A549 (cell line): ENCODE data around the gene UBE2E2.

Source experiments
- BHLHE40 ChIP-seq: IDR thresholded peaks from 2 replicates; pipeline ENCODE4 v1.6.1; 2012; ENCODE audit warnings: low read depth, low read length, inconsistent platforms
- CEBPB ChIP-seq, 2 experiments: fragments of >200 bp in 1 of 2; sonication (Bioruptor Twin) in 1 of 2; formaldehyde crosslinking in 1 of 2; IDR thresholded peaks; 2 replicates each; pipeline ENCODE4 v1.6.1; 2012 to 2016
- CTCF ChIP-seq: fragments of >200 bp; sonication (Bioruptor Twin); formaldehyde crosslinking; IDR thresholded peaks from 3 replicates; pipeline ENCODE4 v1.5.1; 2016
- ESRRA ChIP-seq: fragments of 150-350 bp; IDR thresholded peaks from 2 replicates; pipeline ENCODE4 v1.6.1; 2014; ENCODE audit warnings: mild to moderate bottlenecking, low read length, borderline replicate concordance
- KDM1A ChIP-seq: fragments of 200-600 bp; sonication (generic); IDR thresholded peaks from 2 replicates; pipeline ENCODE4 v1.6.1; 2016; ENCODE audit warnings: low read depth, mild to moderate bottlenecking
- NR3C1 ChIP-seq: fragments of >200 bp; sonication (Bioruptor Twin); formaldehyde crosslinking; IDR thresholded peaks from 3 replicates; pipeline ENCODE4 v1.6.1; 2017
- POLR2A ChIP-seq: IDR thresholded peaks from 2 replicates; pipeline ENCODE4 v1.6.1; 2012; ENCODE audit warnings: mild to moderate bottlenecking, low read length
- REST ChIP-seq: fragments of 200-600 bp; sonication (generic); IDR thresholded peaks from 2 replicates; pipeline ENCODE4 v1.6.1; 2016; ENCODE audit warnings: antibody characterized with exemption, mild to moderate bottlenecking, moderate library complexity
- USF2 ChIP-seq: fragments of 450-650 bp; IDR thresholded peaks from 2 replicates; pipeline ENCODE4 v1.6.1; 2014; ENCODE audit warnings: antibody characterized with exemption
- ZC3H11A ChIP-seq: fragments of 450-650 bp; IDR thresholded peaks from 2 replicates; pipeline ENCODE4 v1.6.1; 2014; ENCODE audit warnings: antibody characterized with exemption, mild to moderate bottlenecking
- TF ChIP-seq, protein P1 (sequence below): IDR thresholded peaks from 2 replicates; pipeline ENCODE4 v1.6.1; 2012
- TF ChIP-seq, protein P2 (sequence below): IDR thresholded peaks from 2 replicates; pipeline ENCODE4 v1.6.1; 2012

DNA sequence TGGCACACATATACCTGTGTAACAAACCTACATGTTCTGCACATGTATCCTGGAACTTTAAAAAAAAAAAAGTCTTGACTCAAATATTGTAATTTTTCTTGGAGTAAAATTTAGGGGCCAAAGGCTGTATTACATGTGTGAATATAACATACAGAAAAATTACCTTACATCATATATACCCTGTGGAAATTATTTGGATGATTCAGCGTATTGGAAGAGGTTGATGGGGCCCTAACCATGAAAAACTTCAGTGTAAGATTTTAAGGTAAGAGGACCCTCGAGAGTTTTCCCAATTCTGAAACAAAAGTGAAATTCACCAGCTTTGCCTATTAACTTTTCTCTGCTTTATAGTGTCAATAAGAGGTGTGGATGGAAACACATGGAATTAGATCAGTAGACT, 56.4 kb downstream of the UBE2E2 start:
- no peak for TF ChIP-seq BHLHE40
- TF ChIP-seq ESRRA: no peak
- TF ChIP-seq CTCF: no peak
- TF ChIP-seq USF2: no peak
- TF ChIP-seq CEBPB (IDR thresholded peaks at IDR 0.05): no peak
- TF ChIP-seq POLR2A: no peak
- no peak for TF ChIP-seq NR3C1
- no peak for TF ChIP-seq KDM1A
- TF ChIP-seq, protein P1, sequence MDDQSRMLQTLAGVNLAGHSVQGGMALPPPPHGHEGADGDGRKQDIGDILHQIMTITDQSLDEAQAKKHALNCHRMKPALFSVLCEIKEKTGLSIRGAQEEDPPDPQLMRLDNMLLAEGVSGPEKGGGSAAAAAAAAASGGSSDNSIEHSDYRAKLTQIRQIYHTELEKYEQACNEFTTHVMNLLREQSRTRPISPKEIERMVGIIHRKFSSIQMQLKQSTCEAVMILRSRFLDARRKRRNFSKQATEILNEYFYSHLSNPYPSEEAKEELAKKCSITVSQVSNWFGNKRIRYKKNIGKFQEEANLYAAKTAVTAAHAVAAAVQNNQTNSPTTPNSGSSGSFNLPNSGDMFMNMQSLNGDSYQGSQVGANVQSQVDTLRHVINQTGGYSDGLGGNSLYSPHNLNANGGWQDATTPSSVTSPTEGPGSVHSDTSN: no peak
- no peak for TF ChIP-seq ZC3H11A
- TF ChIP-seq REST: no peak
- TF ChIP-seq, protein P2, sequence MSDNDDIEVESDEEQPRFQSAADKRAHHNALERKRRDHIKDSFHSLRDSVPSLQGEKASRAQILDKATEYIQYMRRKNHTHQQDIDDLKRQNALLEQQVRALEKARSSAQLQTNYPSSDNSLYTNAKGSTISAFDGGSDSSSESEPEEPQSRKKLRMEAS: no peak
